ENCODE data around the gene ACVRL1.

DNA sequence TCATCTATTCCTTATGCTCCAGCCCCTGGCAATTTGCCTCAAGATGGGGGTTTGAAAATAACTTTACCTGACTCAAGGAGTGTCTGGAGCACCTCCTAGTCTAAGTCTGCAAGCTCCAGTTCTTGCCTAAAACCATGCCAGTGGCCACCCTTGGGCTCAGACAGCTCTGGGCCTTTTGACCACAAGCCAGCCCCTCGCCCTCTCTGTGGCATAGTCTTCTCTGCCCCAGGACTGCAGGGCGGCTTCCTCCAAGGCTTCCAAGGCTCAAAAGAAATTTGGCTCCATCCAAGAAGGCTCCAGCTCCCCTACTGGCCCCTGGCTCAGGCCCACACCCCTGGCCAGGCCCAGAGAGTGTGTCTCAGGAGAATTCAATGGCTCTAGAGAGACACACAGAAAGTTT, 14.8 kb downstream of the ACVRL1 start:
- no peak for TF ChIP-seq POLR2A (IDR thresholded peaks at IDR 0.05)
- TF ChIP-seq, protein P1, sequence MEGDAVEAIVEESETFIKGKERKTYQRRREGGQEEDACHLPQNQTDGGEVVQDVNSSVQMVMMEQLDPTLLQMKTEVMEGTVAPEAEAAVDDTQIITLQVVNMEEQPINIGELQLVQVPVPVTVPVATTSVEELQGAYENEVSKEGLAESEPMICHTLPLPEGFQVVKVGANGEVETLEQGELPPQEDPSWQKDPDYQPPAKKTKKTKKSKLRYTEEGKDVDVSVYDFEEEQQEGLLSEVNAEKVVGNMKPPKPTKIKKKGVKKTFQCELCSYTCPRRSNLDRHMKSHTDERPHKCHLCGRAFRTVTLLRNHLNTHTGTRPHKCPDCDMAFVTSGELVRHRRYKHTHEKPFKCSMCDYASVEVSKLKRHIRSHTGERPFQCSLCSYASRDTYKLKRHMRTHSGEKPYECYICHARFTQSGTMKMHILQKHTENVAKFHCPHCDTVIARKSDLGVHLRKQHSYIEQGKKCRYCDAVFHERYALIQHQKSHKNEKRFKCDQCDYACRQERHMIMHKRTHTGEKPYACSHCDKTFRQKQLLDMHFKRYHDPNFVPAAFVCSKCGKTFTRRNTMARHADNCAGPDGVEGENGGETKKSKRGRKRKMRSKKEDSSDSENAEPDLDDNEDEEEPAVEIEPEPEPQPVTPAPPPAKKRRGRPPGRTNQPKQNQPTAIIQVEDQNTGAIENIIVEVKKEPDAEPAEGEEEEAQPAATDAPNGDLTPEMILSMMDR (IDR thresholded peaks at IDR 0.05) = no peak
